Liver (tissue), 9 donors: ENCODE data around the gene SKOR1. TPM values are rescaled to one million over a fixed set of nuclear protein-coding genes. Genes with fewer than 3 reads are reported as not detected.

Experiments used
- DNase-seq: peaks from one replicate; pipeline ENCODE4 v3.0.0-alpha.2; 2017; ENCODE audit warnings: low spot score
- H3K27ac ChIP-seq, 2 donors: one replicate each; pipeline ENCODE4 v1.7.0; 2013; ENCODE audit warnings: inconsistent platforms in 2 of 2, low read length in 2 of 2, control low read depth in 1 of 2, low read depth in 1 of 2, mild to moderate bottlenecking in 1 of 2
- H3K27me3 ChIP-seq, 4 donors: one replicate each; pipeline versions ENCODE4 v1.6.1 to v1.7.0; 2013; ENCODE audit warnings: low read length in 3 of 4, inconsistent platforms in 1 of 4, mild to moderate bottlenecking in 1 of 4, moderate library complexity in 1 of 4; ENCODE audit not compliant: control insufficient read depth in 4 of 4, insufficient read depth in 4 of 4
- H3K36me3 ChIP-seq, 4 donors: one replicate each; pipeline versions ENCODE4 v1.6.1 to v1.7.0; 2013; ENCODE audit warnings: low read length in 3 of 4, mild to moderate bottlenecking in 3 of 4, low read depth in 1 of 4, moderate library complexity in 1 of 4; ENCODE audit not compliant: control insufficient read depth in 4 of 4, insufficient read depth in 3 of 4
- H3K4me1 ChIP-seq, 4 donors: one replicate each; pipeline versions ENCODE4 v1.6.1 to v1.7.0; 2013; ENCODE audit warnings: low read length in 3 of 4, mild to moderate bottlenecking in 3 of 4, moderate library complexity in 1 of 4; ENCODE audit not compliant: control insufficient read depth in 4 of 4, insufficient read depth in 4 of 4
- H3K4me3 ChIP-seq, 3 donors: one replicate each; pipeline versions ENCODE4 v1.6.1 to v1.7.0; 2013; ENCODE audit warnings: low read length in 3 of 3, control low read depth in 1 of 3, low read depth in 1 of 3, mild to moderate bottlenecking in 1 of 3
- H3K9ac ChIP-seq, 2 donors: one replicate each; pipeline ENCODE4 v1.7.0; 2013; ENCODE audit warnings: low read length in 2 of 2, mild to moderate bottlenecking in 2 of 2, moderate library complexity in 2 of 2, control low read depth in 1 of 2, low read depth in 1 of 2
- H3K9me3 ChIP-seq, 4 donors: one replicate each; pipeline versions ENCODE4 v1.6.1 to v1.7.0; 2013; ENCODE audit warnings: low read length in 3 of 4; ENCODE audit not compliant: control insufficient read depth in 4 of 4
- CTCF ChIP-seq: fragments of 150-350 bp; IDR thresholded peaks from 2 replicates; pipeline ENCODE4 v1.5.1; 2017; ENCODE audit warnings: improper control_type of control experiment, low read depth, low read length; ENCODE audit not compliant: missing input control
- EGR1 ChIP-seq, 2 donors: IDR thresholded peaks; 2 replicates each; pipeline ENCODE4 v1.6.1; 2016 to 2018; ENCODE audit warnings: antibody characterized with exemption in 2 of 2, low read depth in 2 of 2
- FOXA1 ChIP-seq: IDR thresholded peaks from 2 replicates; pipeline ENCODE4 v1.6.1; 2016; ENCODE audit warnings: antibody characterized with exemption
- FOXA2 ChIP-seq: IDR thresholded peaks from 2 replicates; pipeline ENCODE4 v1.6.1; 2016; ENCODE audit warnings: antibody characterized with exemption
- GABPA ChIP-seq, 2 donors: IDR thresholded peaks in 1 of 2; conservative IDR thresholded peaks in 1 of 2; 2 replicates each; pipeline ENCODE4 v1.6.1; 2016; ENCODE audit warnings: antibody characterized with exemption in 2 of 2, mild to moderate bottlenecking in 1 of 2, moderate library complexity in 1 of 2
- HNF4A ChIP-seq, 2 donors: conservative IDR thresholded peaks; 2 replicates each; pipeline ENCODE4 v1.6.1; 2016; ENCODE audit warnings: antibody characterized with exemption in 2 of 2, mild to moderate bottlenecking in 2 of 2
- HNF4G ChIP-seq: IDR thresholded peaks from 2 replicates; pipeline ENCODE4 v1.6.1; 2016; ENCODE audit warnings: antibody characterized with exemption
- JUND ChIP-seq, 2 donors: IDR thresholded peaks; 2 replicates each; pipeline ENCODE4 v1.6.1; 2016; ENCODE audit warnings: antibody characterized with exemption in 2 of 2
- MAX ChIP-seq: IDR thresholded peaks from 2 replicates; pipeline ENCODE4 v1.6.1; 2016; ENCODE audit warnings: antibody characterized with exemption
- NR2F2 ChIP-seq: IDR thresholded peaks from 2 replicates; pipeline ENCODE4 v1.6.1; 2016; ENCODE audit warnings: antibody characterized with exemption
- RAD21 ChIP-seq, 2 donors: IDR thresholded peaks; 2 replicates each; pipeline ENCODE4 v1.6.1; 2016; ENCODE audit warnings: antibody characterized with exemption in 2 of 2, mild to moderate bottlenecking in 2 of 2
- REST ChIP-seq: IDR thresholded peaks from 2 replicates; pipeline ENCODE4 v1.6.1; 2016; ENCODE audit warnings: antibody characterized with exemption, mild to moderate bottlenecking
- RXRA ChIP-seq, 2 donors: IDR thresholded peaks; 2 replicates each; pipeline ENCODE4 v1.6.1; 2017 to 2018; ENCODE audit warnings: antibody characterized with exemption in 2 of 2, mild to moderate bottlenecking in 1 of 2
- SP1 ChIP-seq: IDR thresholded peaks from 2 replicates; pipeline ENCODE4 v1.6.1; 2018; ENCODE audit warnings: antibody characterized with exemption, mild to moderate bottlenecking
- TAF1 ChIP-seq: conservative IDR thresholded peaks from 2 replicates; pipeline ENCODE4 v1.6.1; 2016; ENCODE audit warnings: antibody characterized with exemption, mild to moderate bottlenecking
- YY1 ChIP-seq: IDR thresholded peaks from 2 replicates; pipeline ENCODE4 v1.6.1; 2016; ENCODE audit warnings: antibody characterized with exemption, mild to moderate bottlenecking
- WGBS: extraction: QIAGEN DNeasy Blood & Tissue Kit; methylation state at CpG from one replicate; pipeline ENCODE4 v1.1.7; 2013; 5-methylcytosine and 5-hydroxymethylcytosine counted together
- polyA plus RNA-seq, 2 donors: library from polyadenylated mRNA; stranded (reverse) in 1 of 2; unstranded in 1 of 2; fragments of 200-250 nt in 1 of 2; fragments of >200 nt in 1 of 2; fragmentation: Nextera tagmentation in 1 of 2; extraction: Ambion mirVana in 1 of 2; gene quantifications; one replicate each; pipeline versions ENCODE4 v1.2.1 to v1.2.3, GENCODE V29; 2013 to 2015
- total RNA-seq, 2 donors: library from RNA; depleted of rRNA; stranded (reverse); fragments of >200 nt; gene quantifications; one replicate each; pipeline ENCODE4 v1.2.3, GENCODE V29; 2014
- TF ChIP-seq, protein P1 (sequence below): IDR thresholded peaks from 2 replicates; pipeline ENCODE4 v1.6.1; 2016; ENCODE audit warnings: antibody characterized with exemption
- TF ChIP-seq, protein P2 (sequence below): IDR thresholded peaks from 2 replicates; pipeline ENCODE4 v1.6.1; 2016; ENCODE audit warnings: antibody characterized with exemption
- donor health status: healthy.
- donor health status: healthy.
- donor health status: healthy.
- donor health status: healthy.
- donor health status: healthy.

SKOR1 gene
- total and polyA plus RNA-seq, 4 donors: 0.02 to 0.17 (median 0.05) TPM; not detected in 1

DNA sequence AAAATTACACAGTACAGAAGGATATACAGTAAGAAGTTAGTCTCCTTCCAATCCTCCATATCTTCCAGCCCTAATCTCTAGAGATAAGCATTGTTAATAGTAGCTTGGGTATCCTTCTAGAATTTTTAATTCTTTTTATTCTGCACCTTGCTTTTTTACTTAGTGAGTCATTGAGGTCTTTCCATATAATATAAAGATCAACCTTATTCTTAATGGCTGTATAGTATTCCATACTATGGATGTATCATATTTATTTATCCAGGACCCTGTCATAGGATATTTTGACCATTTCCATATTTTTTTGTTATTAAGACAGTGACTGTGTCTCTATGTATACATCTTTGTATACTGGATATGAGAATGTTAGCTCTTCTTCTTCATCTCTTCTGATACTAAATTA lies 36.3 kb upstream of the SKOR1 start:
- TF ChIP-seq YY1 (no peak), MAX (no peak), CTCF (no peak), FOXA2 (no peak), RXRA (IDR thresholded peaks at IDR 0.05) (no peak)
- H3K27me3 ChIP-seq: no peaks in the 10 kb centered on the region
- no peaks in the 10 kb centered on the region for H3K36me3 ChIP-seq
- H3K9me3 ChIP-seq: no peaks in the 10 kb centered on the region
- H3K4me1 ChIP-seq: no peaks in the 10 kb centered on the region
- H3K9ac ChIP-seq: no peak overlapping the region
- H3K27ac ChIP-seq: no peak overlapping the region
- H3K4me3 ChIP-seq: no peak overlapping the region
- no peak for DNase-seq

- WGBS: over 99% methylated on average over 3 of the region's 3 CpGs
- Histone ChIP-seq H3K9me3 (no peaks in the 10 kb centered on the region), H3K9ac (no peak overlapping the region), H3K27ac (no peak overlapping the region), H3K4me3 (no peak overlapping the region), H3K4me1 (no peaks in the 10 kb centered on the region), H3K36me3 (no peaks in the 10 kb centered on the region), H3K27me3 (no peaks in the 10 kb centered on the region)
- DNase-seq: no peak
- TF ChIP-seq YY1: no peak
- no peak for TF ChIP-seq CTCF
- no peak for TF ChIP-seq RAD21 (IDR thresholded peaks at IDR 0.05)
- TF ChIP-seq NR2F2: no peak
- TF ChIP-seq FOXA1: no peak
- no peak for TF ChIP-seq MAX
- no peak for TF ChIP-seq TAF1
- TF ChIP-seq FOXA2: no peak
- TF ChIP-seq RXRA (IDR thresholded peaks at IDR 0.05): no peak
- no peak for TF ChIP-seq EGR1 (IDR thresholded peaks at IDR 0.05; ENCODE audit: low read depth in 2 of 2)
- TF ChIP-seq REST: no peak
- TF ChIP-seq HNF4A (conservative IDR thresholded peaks at IDR 0.05): no peak
- TF ChIP-seq, protein P1, sequence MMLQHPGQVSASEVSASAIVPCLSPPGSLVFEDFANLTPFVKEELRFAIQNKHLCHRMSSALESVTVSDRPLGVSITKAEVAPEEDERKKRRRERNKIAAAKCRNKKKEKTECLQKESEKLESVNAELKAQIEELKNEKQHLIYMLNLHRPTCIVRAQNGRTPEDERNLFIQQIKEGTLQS: no peak
- TF ChIP-seq SP1: no peak
- TF ChIP-seq GABPA (IDR thresholded peaks at IDR 0.05 in 1 of 2, conservative IDR thresholded peaks at IDR 0.05 in 1 of 2): no peak
- TF ChIP-seq, protein P2, sequence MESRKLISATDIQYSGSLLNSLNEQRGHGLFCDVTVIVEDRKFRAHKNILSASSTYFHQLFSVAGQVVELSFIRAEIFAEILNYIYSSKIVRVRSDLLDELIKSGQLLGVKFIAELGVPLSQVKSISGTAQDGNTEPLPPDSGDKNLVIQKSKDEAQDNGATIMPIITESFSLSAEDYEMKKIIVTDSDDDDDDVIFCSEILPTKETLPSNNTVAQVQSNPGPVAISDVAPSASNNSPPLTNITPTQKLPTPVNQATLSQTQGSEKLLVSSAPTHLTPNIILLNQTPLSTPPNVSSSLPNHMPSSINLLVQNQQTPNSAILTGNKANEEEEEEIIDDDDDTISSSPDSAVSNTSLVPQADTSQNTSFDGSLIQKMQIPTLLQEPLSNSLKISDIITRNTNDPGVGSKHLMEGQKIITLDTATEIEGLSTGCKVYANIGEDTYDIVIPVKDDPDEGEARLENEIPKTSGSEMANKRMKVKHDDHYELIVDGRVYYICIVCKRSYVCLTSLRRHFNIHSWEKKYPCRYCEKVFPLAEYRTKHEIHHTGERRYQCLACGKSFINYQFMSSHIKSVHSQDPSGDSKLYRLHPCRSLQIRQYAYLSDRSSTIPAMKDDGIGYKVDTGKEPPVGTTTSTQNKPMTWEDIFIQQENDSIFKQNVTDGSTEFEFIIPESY: no peak
- TF ChIP-seq JUND (IDR thresholded peaks at IDR 0.05): no peak
- TF ChIP-seq HNF4G: no peak
Observed at GRCh38 chr15:67790610-67791319, 34.5 kb upstream of the SKOR1 start.
